Measurements from ENCODE around the gene CAMK1D. TPM values are rescaled to one million over a fixed set of nuclear protein-coding genes. Genes with fewer than 3 reads are reported as not detected.
A peak's percentile ranks its signal among the peaks of the same experiment; 100 is the strongest.

The CAMK1D gene
- polyA plus RNA-seq, 1 donor from 2014 or later = 41.4 TPM

- Mint-ChIP-seq H3K27ac (no peak overlapping the region), H3K27me3 (no peaks in the 10 kb centered on the region), H3K4me3 (no peak overlapping the region), H3K9me3 (peaks cover 0 to 3% (median 3%) of the 10 kb centered on the region in 3 donors), H3K36me3 (peaks cover 17% of the 10 kb centered on the region), H3K4me1 (peaks cover 0 to under 1% (median 0%) of the 10 kb centered on the region in 3 donors)
Measured at GRCh38 chr10:12814166-12814565, 464.8 kb downstream of the CAMK1D start.

- H3K4me1 Mint-ChIP-seq = no peaks in the 10 kb centered on the region
- H3K27me3 Mint-ChIP-seq = no peaks in the 10 kb centered on the region
- H3K4me3 Mint-ChIP-seq = no peak overlapping the region
- peak overlapping the region in 1 of 3 donors; percentile 82 for H3K27ac Mint-ChIP-seq
- H3K9me3 Mint-ChIP-seq = peaks cover 0 to 3% (median 1%) of the 10 kb centered on the region in 3 donors
- H3K36me3 Mint-ChIP-seq = peaks cover 11% of the 10 kb centered on the region
Measured at GRCh38 chr10:12819071-12819470, 469.7 kb downstream of the CAMK1D start.

GRCh38 chr10:12819656-12820055, 470.3 kb downstream of the CAMK1D start:
- Mint-ChIP-seq H3K27me3 (no peaks in the 10 kb centered on the region), H3K36me3 (peaks cover 12% of the 10 kb centered on the region), H3K9me3 (peaks cover 0 to 3% (median 0%) of the 10 kb centered on the region in 3 donors), H3K4me3 (no peak overlapping the region), H3K4me1 (no peaks in the 10 kb centered on the region), H3K27ac (peak overlapping the region in 2 of 3 donors; percentile 27 to 82)

- Mint-ChIP-seq H3K27ac (peak overlapping the region in 2 of 3 donors; percentile 60 to 74), H3K9me3 (peaks cover 0 to 3% (median 0%) of the 10 kb centered on the region in 3 donors), H3K4me3 (no peak overlapping the region), H3K4me1 (no peaks in the 10 kb centered on the region), H3K36me3 (peaks cover 5% of the 10 kb centered on the region), H3K27me3 (no peaks in the 10 kb centered on the region)
Measured at GRCh38 chr10:12822126-12822892, 473.0 kb downstream of the CAMK1D start.

- H3K27ac Mint-ChIP-seq = peak overlapping the region in 1 of 3 donors; percentile 60
- H3K9me3 Mint-ChIP-seq = peaks cover 0 to 3% (median 0%) of the 10 kb centered on the region in 3 donors
- no peaks in the 10 kb centered on the region for H3K27me3 Mint-ChIP-seq
- no peaks in the 10 kb centered on the region for H3K4me1 Mint-ChIP-seq
- peaks cover 5% of the 10 kb centered on the region for H3K36me3 Mint-ChIP-seq
- no peak overlapping the region for H3K4me3 Mint-ChIP-seq
Measured at GRCh38 chr10:12822893-12823170, 473.5 kb downstream of the CAMK1D start.

GRCh38 chr10:12823328-12823727, 474.0 kb downstream of the CAMK1D start:
- no peaks in the 10 kb centered on the region for H3K4me1 Mint-ChIP-seq
- H3K9me3 Mint-ChIP-seq = peaks cover 0 to 3% (median 0%) of the 10 kb centered on the region in 3 donors
- H3K27ac Mint-ChIP-seq = peak overlapping the region in 2 of 3 donors; percentile 60 to 71
- H3K4me3 Mint-ChIP-seq = no peak overlapping the region
- peaks cover 7% of the 10 kb centered on the region for H3K36me3 Mint-ChIP-seq
- H3K27me3 Mint-ChIP-seq = no peaks in the 10 kb centered on the region

GRCh38 chr10:12825260-12825849, 476.0 kb downstream of the CAMK1D start:
- peaks cover 8% of the 10 kb centered on the region for H3K36me3 Mint-ChIP-seq
- H3K9me3 Mint-ChIP-seq = no peaks in the 10 kb centered on the region
- H3K4me1 Mint-ChIP-seq = no peaks in the 10 kb centered on the region
- H3K27ac Mint-ChIP-seq = peak overlapping the region in 1 of 3 donors; percentile 39
- H3K27me3 Mint-ChIP-seq = no peaks in the 10 kb centered on the region
- peak overlapping the region in 1 of 4 donors; percentile 13 for H3K4me3 Mint-ChIP-seq

GRCh38 chr10:12826800-12827372, 477.5 kb downstream of the CAMK1D start:
- Mint-ChIP-seq H3K27ac (peak overlapping the region in 2 of 3 donors; percentile 22 to 62), H3K4me1 (no peaks in the 10 kb centered on the region), H3K4me3 (peak overlapping the region in 1 of 4 donors; percentile 28), H3K27me3 (no peaks in the 10 kb centered on the region), H3K36me3 (peaks cover 11% of the 10 kb centered on the region), H3K9me3 (no peaks in the 10 kb centered on the region)

- Mint-ChIP-seq H3K36me3 (peaks cover 11% of the 10 kb centered on the region), H3K4me3 (no peak overlapping the region), H3K27me3 (no peaks in the 10 kb centered on the region), H3K27ac (peak overlapping the region in 1 of 3 donors; percentile 35), H3K9me3 (no peaks in the 10 kb centered on the region), H3K4me1 (no peaks in the 10 kb centered on the region)
Measured at GRCh38 chr10:12828736-12829135, 479.4 kb downstream of the CAMK1D start.

GRCh38 chr10:12829831-12830390, 480.6 kb downstream of the CAMK1D start:
- no peaks in the 10 kb centered on the region for H3K4me1 Mint-ChIP-seq
- H3K27ac Mint-ChIP-seq = no peak overlapping the region
- no peaks in the 10 kb centered on the region for H3K27me3 Mint-ChIP-seq
- peaks cover 8% of the 10 kb centered on the region for H3K36me3 Mint-ChIP-seq
- no peak overlapping the region for H3K4me3 Mint-ChIP-seq
- no peaks in the 10 kb centered on the region for H3K9me3 Mint-ChIP-seq

GRCh38 chr10:12832096-12832495, 482.7 kb downstream of the CAMK1D start:
- H3K4me1 Mint-ChIP-seq = no peaks in the 10 kb centered on the region
- peaks cover 8% of the 10 kb centered on the region for H3K36me3 Mint-ChIP-seq
- no peak overlapping the region for H3K27ac Mint-ChIP-seq
- no peak overlapping the region for H3K4me3 Mint-ChIP-seq
- no peaks in the 10 kb centered on the region for H3K27me3 Mint-ChIP-seq
- no peaks in the 10 kb centered on the region for H3K9me3 Mint-ChIP-seq

- Mint-ChIP-seq H3K27ac (peak overlapping the region in 1 of 3 donors; percentile 18), H3K4me1 (peaks cover 0 to 4% (median 0%) of the 10 kb centered on the region in 3 donors), H3K27me3 (no peaks in the 10 kb centered on the region), H3K36me3 (peaks cover 6% of the 10 kb centered on the region), H3K9me3 (no peaks in the 10 kb centered on the region), H3K4me3 (no peak overlapping the region)
Measured at GRCh38 chr10:12833451-12833850, 484.1 kb downstream of the CAMK1D start.

- peaks cover 0 to 4% (median 0%) of the 10 kb centered on the region in 3 donors for H3K4me1 Mint-ChIP-seq
- no peaks in the 10 kb centered on the region for H3K27me3 Mint-ChIP-seq
- peaks cover 6% of the 10 kb centered on the region for H3K36me3 Mint-ChIP-seq
- peak overlapping the region in 1 of 3 donors; percentile 22 for H3K27ac Mint-ChIP-seq
- no peak overlapping the region for H3K4me3 Mint-ChIP-seq
- H3K9me3 Mint-ChIP-seq = no peaks in the 10 kb centered on the region
Measured at GRCh38 chr10:12834116-12834665, 484.8 kb downstream of the CAMK1D start.

- Mint-ChIP-seq H3K9me3 (no peaks in the 10 kb centered on the region), H3K4me3 (no peak overlapping the region), H3K4me1 (peaks cover 0 to 4% (median 0%) of the 10 kb centered on the region in 3 donors), H3K27me3 (no peaks in the 10 kb centered on the region), H3K36me3 (peaks cover 6% of the 10 kb centered on the region), H3K27ac (peak overlapping the region in 1 of 3 donors; percentile 22)
Measured at GRCh38 chr10:12834721-12835120, 485.4 kb downstream of the CAMK1D start.

GRCh38 chr10:12835709-12836108, 486.4 kb downstream of the CAMK1D start:
- Mint-ChIP-seq H3K4me3 (no peak overlapping the region), H3K36me3 (peaks cover 3% of the 10 kb centered on the region), H3K4me1 (peaks cover 0 to 4% (median 0%) of the 10 kb centered on the region in 3 donors), H3K27me3 (no peaks in the 10 kb centered on the region), H3K9me3 (no peaks in the 10 kb centered on the region), H3K27ac (peak overlapping the region in 1 of 3 donors; percentile 35)
